KMS-11 (cell line): ENCODE data around the gene HS6ST3.

ENCODE experiments used
- H2AFZ ChIP-seq: fragments of 200-600 bp; sonication (generic); 2 replicates; pipeline ENCODE4 v1.6.1; 2016; ENCODE audit warnings: antibody characterized with exemption, mixed run types, low read depth
- H3K27ac ChIP-seq: fragments of 200-600 bp; sonication (generic); 2 replicates; pipeline ENCODE4 v1.6.1; 2016; ENCODE audit warnings: mild to moderate bottlenecking, mixed run types
- H3K27me3 ChIP-seq: fragments of 200-600 bp; sonication (generic); 2 replicates; pipeline ENCODE4 v1.6.1; 2017; ENCODE audit warnings: mild to moderate bottlenecking, low read depth, mixed run types, moderate library complexity; ENCODE audit not compliant: insufficient read depth
- H3K36me3 ChIP-seq: fragments of 200-600 bp; sonication (generic); 2 replicates; pipeline ENCODE4 v1.6.1; 2017; ENCODE audit warnings: mild to moderate bottlenecking, mixed run types; ENCODE audit not compliant: insufficient read depth
- H3K4me1 ChIP-seq: fragments of 200-600 bp; sonication (generic); 2 replicates; pipeline ENCODE4 v1.6.1; 2016; ENCODE audit warnings: mild to moderate bottlenecking, low read depth, mixed run types; ENCODE audit not compliant: poor library complexity, severe bottlenecking
- H3K4me2 ChIP-seq: fragments of 200-600 bp; sonication (generic); 2 replicates; pipeline ENCODE4 v1.7.0; 2016; ENCODE audit warnings: mild to moderate bottlenecking, mixed run types
- H3K4me3 ChIP-seq: fragments of 200-600 bp; sonication (generic); IDR thresholded peaks from 2 replicates; pipeline ENCODE4 v1.6.1; 2017; ENCODE audit warnings: low read depth, low read length, mixed read lengths; ENCODE audit not compliant: insufficient read depth
- H3K79me2 ChIP-seq: fragments of 200-600 bp; sonication (generic); 2 replicates; pipeline ENCODE4 v1.6.1; 2016; ENCODE audit warnings: low read depth, mixed run types; ENCODE audit not compliant: insufficient read depth
- H3K9ac ChIP-seq: fragments of 200-600 bp; sonication (generic); 2 replicates; pipeline ENCODE4 v1.6.1; 2016; ENCODE audit warnings: mild to moderate bottlenecking, mixed run types
- H4K20me1 ChIP-seq: fragments of 200-600 bp; sonication (generic); 2 replicates; pipeline ENCODE4 v1.6.1; 2016; ENCODE audit warnings: mild to moderate bottlenecking, mixed run types; ENCODE audit not compliant: insufficient read depth
- CTCF ChIP-seq: fragments of 200-600 bp; sonication (generic); conservative IDR thresholded peaks from 2 replicates; pipeline ENCODE4 v1.6.1; 2017; ENCODE audit warnings: low read depth, mild to moderate bottlenecking, antibody characterized with exemption, low read length, moderate library complexity, mixed read lengths

HS6ST3 gene

DNA sequence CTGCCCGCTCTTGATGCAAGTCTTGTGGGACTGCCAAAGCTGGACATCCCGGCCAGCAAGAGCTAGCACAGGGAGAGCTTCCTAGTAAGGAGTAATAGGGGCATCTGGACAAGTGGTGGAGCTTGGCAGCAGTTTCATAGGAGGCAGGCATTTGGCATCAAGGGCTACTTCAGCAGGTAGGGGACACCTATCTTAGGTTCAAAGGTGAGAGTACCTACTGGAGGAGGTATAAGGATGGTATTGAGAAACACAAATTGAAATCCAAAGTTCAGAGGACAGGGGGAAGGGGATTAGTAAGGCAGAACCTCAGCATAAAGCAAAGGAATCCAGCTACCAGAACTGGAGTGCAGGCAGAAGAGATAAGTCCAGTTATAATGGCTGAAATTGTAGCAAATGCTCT lies 462.7 kb downstream of the HS6ST3 start:
- H3K27me3 ChIP-seq: no peaks in the 10 kb centered on the region
- no peak for TF ChIP-seq CTCF
- no peaks in the 10 kb centered on the region for H4K20me1 ChIP-seq
- H3K9ac ChIP-seq: no peak overlapping the region
- no peaks in the 10 kb centered on the region for H3K79me2 ChIP-seq
- H3K4me2 ChIP-seq: no peak overlapping the region
- no peak overlapping the region for H2AFZ ChIP-seq
- no peak overlapping the region for H3K4me3 ChIP-seq
- H3K4me1 ChIP-seq: no peaks in the 10 kb centered on the region
- H3K27ac ChIP-seq: no peak overlapping the region
- H3K36me3 ChIP-seq: no peaks in the 10 kb centered on the region

DNA sequence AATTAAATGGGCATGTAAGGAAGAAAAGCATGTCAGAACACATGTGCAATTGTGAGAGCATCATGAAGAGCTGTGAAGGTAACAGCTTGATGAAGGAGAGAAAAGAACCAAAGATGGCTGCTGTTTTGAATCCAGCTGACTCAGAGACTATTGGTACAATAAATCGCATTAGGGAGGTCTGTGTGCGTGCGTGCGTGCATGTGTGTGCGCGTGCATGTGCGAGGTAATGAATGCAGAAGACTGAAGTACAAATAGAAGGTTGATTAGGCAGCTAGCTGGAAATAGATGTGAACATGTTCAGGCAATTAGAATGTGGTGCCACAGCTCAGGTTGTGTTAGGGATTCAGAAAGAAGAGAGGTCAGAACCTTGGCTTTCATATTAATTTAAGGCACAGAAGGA lies 463.9 kb downstream of the HS6ST3 start:
- Histone ChIP-seq H3K36me3 (no peaks in the 10 kb centered on the region), H3K9ac (no peak overlapping the region), H3K27me3 (no peaks in the 10 kb centered on the region), H3K4me2 (no peak overlapping the region), H2AFZ (no peak overlapping the region), H3K4me1 (no peaks in the 10 kb centered on the region), H3K79me2 (no peaks in the 10 kb centered on the region), H3K27ac (no peak overlapping the region), H4K20me1 (no peaks in the 10 kb centered on the region), H3K4me3 (no peak overlapping the region)
- no peak for TF ChIP-seq CTCF

DNA sequence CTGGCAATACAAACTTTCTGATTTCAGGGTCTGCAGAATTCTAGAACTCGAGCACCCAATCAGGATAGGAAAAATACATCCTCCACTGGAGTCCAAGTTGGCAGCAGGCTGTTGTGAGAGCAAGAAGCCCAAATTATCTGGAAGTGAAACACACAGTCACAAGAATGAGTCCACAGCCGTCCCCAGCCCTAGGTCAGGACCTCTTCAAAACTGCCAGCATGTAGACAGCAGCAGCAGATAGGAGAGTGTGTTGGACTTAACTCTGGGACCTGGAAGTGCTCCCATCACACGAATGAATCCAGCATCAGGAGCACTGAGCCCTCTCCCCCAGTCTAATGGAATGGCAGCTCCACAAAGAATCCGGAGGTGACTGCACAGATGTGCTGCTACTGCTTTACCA lies 483.7 kb downstream of the HS6ST3 start:
- no peaks in the 10 kb centered on the region for H3K79me2 ChIP-seq
- no peaks in the 10 kb centered on the region for H3K4me1 ChIP-seq
- TF ChIP-seq CTCF: no peak
- no peak overlapping the region for H3K4me2 ChIP-seq
- no peaks in the 10 kb centered on the region for H3K27me3 ChIP-seq
- H3K36me3 ChIP-seq: no peaks in the 10 kb centered on the region
- H2AFZ ChIP-seq: no peak overlapping the region
- H3K4me3 ChIP-seq: no peak overlapping the region
- H3K9ac ChIP-seq: no peak overlapping the region
- no peak overlapping the region for H3K27ac ChIP-seq
- no peaks in the 10 kb centered on the region for H4K20me1 ChIP-seq

DNA sequence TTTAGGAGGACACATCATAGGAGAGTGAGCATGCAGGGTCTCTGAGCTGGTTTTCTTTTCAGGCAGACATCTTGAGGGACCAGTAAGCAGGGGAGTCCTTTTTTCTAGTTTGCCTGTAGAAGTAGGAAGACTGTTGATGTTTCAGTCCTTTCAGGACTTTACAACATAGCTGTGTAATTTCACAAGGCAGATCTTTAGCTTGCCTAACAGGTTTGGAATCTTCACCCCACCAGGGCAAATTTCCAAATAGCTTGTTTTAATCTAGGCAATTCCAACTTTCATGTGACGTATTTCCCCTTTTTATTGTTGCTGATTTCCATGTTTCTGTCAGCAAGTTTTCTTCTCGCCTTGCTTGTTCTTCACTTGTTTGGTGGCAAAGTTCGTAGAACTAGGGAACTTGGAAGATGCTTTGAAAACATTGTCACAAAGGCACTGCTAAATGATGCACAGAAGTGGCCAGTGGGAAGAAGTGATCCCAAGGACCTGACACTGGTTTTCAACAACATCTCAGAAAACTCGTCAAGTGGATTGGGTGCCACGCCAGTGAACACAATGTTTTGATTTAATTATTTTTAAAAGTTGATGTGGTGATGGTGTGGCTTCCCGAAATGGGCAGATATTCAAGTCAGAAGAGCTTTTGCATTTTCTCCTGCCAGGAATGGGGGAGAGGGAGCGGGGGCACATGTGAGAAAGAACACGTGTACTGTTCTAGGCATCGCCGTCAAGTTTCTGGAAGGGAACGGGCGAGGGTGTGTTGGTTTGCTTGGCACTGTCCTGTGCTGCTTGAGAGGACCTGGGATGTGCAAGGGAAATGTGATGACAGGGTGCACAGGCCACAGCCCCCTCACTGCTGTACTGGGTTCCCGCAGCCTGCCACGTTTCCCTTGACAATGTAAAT lies 485.8 kb downstream of the HS6ST3 start:
- Histone ChIP-seq H3K27me3 (no peaks in the 10 kb centered on the region), H2AFZ (no peak overlapping the region), H4K20me1 (no peaks in the 10 kb centered on the region), H3K4me1 (no peaks in the 10 kb centered on the region), H3K9ac (no peak overlapping the region), H3K4me3 (no peak overlapping the region), H3K27ac (no peak overlapping the region), H3K4me2 (no peak overlapping the region), H3K79me2 (no peaks in the 10 kb centered on the region), H3K36me3 (no peaks in the 10 kb centered on the region)
- TF ChIP-seq CTCF: no peak
